Muscle layer of duodenum (tissue), 2 donors: ENCODE results near the gene PITX3.

Experiments
- H3K27ac ChIP-seq: one replicate; pipeline ENCODE4 v1.7.0; 2013; ENCODE audit warnings: mild to moderate bottlenecking, low read length
- H3K27me3 ChIP-seq: one replicate; pipeline ENCODE4 v1.7.0; 2013; ENCODE audit warnings: low read depth, mild to moderate bottlenecking, control low read depth, low read length
- H3K36me3 ChIP-seq, 2 donors: one replicate each; pipeline ENCODE4 v1.7.0; 2013; ENCODE audit warnings: low read length in 2 of 2, control low read depth in 1 of 2, mild to moderate bottlenecking in 1 of 2; ENCODE audit not compliant: insufficient read depth in 2 of 2, control insufficient read depth in 1 of 2
- H3K4me1 ChIP-seq, 2 donors: one replicate each; pipeline ENCODE4 v1.7.0; 2013; ENCODE audit warnings: low read length in 2 of 2, mild to moderate bottlenecking in 2 of 2, control low read depth in 1 of 2, moderate library complexity in 1 of 2; ENCODE audit not compliant: insufficient read depth in 2 of 2, control insufficient read depth in 1 of 2
- H3K4me3 ChIP-seq, 2 donors: one replicate each; pipeline ENCODE4 v1.7.0; 2013; ENCODE audit warnings: low read length in 2 of 2, low read depth in 1 of 2, mild to moderate bottlenecking in 1 of 2
- H3K9me3 ChIP-seq, 2 donors: one replicate each; pipeline ENCODE4 v1.7.0; 2013; ENCODE audit warnings: low read length in 2 of 2, control low read depth in 1 of 2, mild to moderate bottlenecking in 1 of 2; ENCODE audit not compliant: control insufficient read depth in 1 of 2
- donor health status: healthy.

PITX3 gene

DNA sequence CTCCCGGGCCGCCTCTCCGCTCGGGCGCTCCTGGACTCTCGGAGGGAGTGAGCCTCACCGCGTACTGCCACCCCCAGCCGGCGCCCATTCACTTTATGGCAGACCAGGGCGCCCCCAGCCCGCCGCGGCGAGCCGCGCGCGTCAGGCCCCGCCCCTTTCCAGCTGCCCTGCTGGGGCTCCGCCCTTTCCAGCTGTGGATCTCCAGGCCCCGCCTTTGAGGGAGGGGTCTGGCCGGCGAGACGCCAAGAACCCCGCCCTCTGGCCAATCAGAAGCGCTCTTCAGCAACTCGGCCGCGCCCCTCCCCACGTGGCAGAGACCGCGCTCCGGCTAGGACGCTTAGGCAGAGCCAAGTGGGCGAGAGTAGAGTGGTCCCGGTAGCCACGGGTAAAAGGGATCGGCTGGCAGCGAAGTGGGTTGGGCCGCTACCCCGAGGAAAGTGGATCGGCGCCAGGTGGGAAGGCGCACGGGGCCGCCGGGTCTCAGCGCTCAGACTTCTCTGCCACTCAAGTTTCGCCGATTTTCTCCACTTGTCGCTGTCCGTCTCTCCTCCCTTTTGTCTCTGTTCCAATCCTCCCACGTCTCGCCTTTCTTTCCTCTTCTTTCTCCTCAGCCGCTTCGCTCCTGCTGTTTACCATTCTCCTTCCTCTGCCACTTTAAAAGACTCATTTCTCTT, at the start of gene PITX3:
TSS of gene PITX3 (minus strand) at position 69 of the 674 bp plus-strand sequence. CDS start 9,432 bp downstream, outside the sequence.
- H3K4me3 ChIP-seq, result peak within 1 kb of the TSS; percentile 72 to 79
- peaks cover 6 to 36% of the 10 kb centered on the region in 2 donors for H3K4me1 ChIP-seq
- no peak within 1 kb of the TSS for H3K27ac ChIP-seq
- H3K36me3 ChIP-seq, result peaks cover 0 to 5% of the 10 kb centered on the region in 2 donors
- H3K27me3 ChIP-seq, result no peaks in the 10 kb centered on the region
- H3K9me3 ChIP-seq, result no peaks in the 10 kb centered on the region

DNA sequence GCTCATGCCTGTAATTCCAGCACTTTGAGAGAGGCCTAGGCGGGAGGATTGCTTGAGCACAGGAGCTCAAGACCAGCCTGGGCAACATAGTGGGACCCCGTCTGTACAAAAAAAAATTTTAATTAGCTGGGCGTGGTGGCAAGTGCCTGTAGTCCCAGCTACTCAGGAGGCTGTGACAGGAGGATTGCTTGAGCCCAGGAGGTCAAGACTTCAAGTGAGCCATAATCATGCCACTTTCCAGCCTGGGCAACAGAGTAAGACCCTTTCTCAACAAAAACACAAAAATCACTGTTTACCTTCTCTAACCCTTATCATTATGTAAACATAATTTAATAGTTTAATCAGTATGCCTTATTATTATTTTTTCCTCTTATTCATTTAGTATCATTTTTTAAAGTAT, 48.5 kb upstream of the PITX3 start:
- H3K9me3 ChIP-seq, result no peaks in the 10 kb centered on the region
- H3K36me3 ChIP-seq, result peaks cover 0 to 7% of the 10 kb centered on the region in 2 donors
- H3K27ac ChIP-seq, result no peak overlapping the region
- H3K4me1 ChIP-seq, result no peaks in the 10 kb centered on the region
- H3K4me3 ChIP-seq, result no peak overlapping the region
- no peaks in the 10 kb centered on the region for H3K27me3 ChIP-seq

DNA sequence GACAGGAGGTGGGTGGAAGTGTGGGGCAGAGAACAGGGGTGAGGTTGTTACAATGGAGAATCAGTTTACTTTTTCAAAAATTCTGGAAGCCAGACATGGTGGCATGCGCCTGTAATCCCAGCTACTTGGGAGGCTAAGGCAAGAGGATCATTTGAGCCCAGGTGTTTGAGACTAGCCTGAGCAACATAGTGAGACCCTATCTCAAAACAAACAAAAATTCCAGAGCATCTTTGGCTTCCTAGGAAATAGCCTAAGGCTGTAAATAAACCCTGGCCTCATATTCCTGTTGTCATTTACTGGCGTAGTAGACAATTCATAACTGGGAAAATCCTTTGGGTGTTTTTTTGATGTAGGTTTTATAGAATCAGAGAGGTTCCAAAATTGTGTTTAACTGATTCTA, 48.0 kb upstream of the PITX3 start:
- Histone ChIP-seq H3K4me1 (no peaks in the 10 kb centered on the region), H3K27ac (no peak overlapping the region), H3K4me3 (no peak overlapping the region), H3K36me3 (peaks cover 0 to 7% of the 10 kb centered on the region in 2 donors), H3K9me3 (no peaks in the 10 kb centered on the region), H3K27me3 (no peaks in the 10 kb centered on the region)

DNA sequence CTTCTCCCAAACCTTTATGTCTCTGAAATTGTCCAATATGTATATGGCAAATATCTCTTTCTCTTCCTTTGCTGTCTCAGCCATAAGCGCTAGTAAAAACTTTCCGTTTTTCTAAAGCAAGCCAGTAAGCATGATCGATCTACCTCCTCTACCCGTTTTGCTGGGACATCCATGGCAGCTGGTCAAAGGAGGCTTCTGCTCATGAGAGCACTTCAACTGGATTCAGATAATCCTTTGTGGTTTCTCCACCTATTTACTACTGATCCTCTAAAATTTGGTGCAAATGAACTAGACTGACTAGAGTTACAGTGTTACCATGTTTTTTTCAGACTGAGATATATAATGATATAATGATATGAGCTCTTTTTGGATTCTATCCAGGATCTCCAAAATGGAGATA, 46.7 kb upstream of the PITX3 start:
- H3K27me3 ChIP-seq, result no peaks in the 10 kb centered on the region
- H3K36me3 ChIP-seq, result peaks cover 0 to 7% of the 10 kb centered on the region in 2 donors
- no peak overlapping the region for H3K27ac ChIP-seq
- no peak overlapping the region for H3K4me3 ChIP-seq
- no peaks in the 10 kb centered on the region for H3K9me3 ChIP-seq
- H3K4me1 ChIP-seq, result peaks cover 0 to 6% of the 10 kb centered on the region in 2 donors

DNA sequence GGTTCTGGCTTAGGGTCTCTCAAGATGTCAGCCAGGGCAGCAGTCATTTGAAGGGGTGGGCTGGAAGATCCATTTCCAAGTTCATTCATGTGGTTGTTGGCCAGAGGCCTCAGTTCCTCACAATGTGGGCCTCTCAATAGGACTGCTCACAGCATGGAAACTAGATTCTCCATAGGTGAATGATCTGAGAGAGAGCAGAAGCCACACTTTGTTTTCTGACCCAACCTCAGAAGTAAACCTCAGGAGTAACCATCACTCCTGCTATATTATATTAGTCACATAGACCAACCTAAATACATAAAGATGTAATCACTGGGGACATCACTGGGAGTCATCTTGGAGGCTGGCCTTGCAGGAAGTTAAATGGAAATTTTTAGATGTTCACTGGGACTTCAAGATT, 46.2 kb upstream of the PITX3 start:
- peaks cover 0 to 7% of the 10 kb centered on the region in 2 donors for H3K4me1 ChIP-seq
- H3K27ac ChIP-seq, result no peak overlapping the region
- no peak overlapping the region for H3K4me3 ChIP-seq
- peaks cover 0 to 7% of the 10 kb centered on the region in 2 donors for H3K36me3 ChIP-seq
- no peaks in the 10 kb centered on the region for H3K9me3 ChIP-seq
- no peaks in the 10 kb centered on the region for H3K27me3 ChIP-seq

DNA sequence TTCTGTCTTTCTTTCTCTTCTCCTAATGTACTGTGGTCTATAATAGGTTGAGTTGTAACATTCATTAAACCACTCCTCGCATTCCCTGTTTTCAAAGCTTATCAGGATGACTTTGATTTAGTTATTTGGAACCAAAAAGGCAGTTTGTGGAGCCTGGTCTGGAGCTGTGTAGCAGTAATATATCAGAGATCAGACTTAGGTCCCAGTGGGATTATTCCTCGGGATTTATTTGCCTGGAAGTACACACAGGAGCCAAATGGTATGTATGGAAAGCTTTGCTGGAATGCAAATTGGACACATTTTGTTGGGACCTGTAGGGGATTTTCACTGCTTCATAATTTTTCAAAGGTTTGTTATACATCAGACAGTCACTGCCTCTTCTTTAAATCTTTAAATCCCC, 44.9 kb upstream of the PITX3 start:
- peaks cover 0 to 7% of the 10 kb centered on the region in 2 donors for H3K36me3 ChIP-seq
- H3K27me3 ChIP-seq, result no peaks in the 10 kb centered on the region
- H3K4me3 ChIP-seq, result no peak overlapping the region
- no peaks in the 10 kb centered on the region for H3K9me3 ChIP-seq
- no peak overlapping the region for H3K27ac ChIP-seq
- H3K4me1 ChIP-seq, result peaks cover 0 to 8% of the 10 kb centered on the region in 2 donors

DNA sequence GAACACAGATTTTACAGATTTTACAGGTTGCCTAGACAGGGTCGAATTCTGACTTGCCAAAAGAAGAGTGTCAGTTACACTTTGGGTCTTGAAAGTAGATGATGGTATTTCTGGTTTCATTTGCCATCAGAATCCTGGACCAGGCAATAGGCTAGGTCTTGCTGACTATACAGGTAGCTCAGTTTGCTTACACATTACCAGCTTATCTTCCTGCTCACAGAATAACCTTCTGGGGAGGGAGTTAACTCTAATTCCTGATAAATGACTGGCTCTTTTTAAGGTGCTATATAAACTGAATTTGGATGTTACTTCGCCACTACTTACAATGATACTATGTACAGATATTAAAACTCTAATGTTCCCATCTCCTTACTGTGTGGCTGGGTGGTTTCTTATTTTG, 43.8 kb upstream of the PITX3 start:
- Histone ChIP-seq H3K27ac (no peak overlapping the region), H3K9me3 (no peaks in the 10 kb centered on the region), H3K4me1 (peaks cover 5 to 19% of the 10 kb centered on the region in 2 donors), H3K4me3 (no peak overlapping the region), H3K27me3 (no peaks in the 10 kb centered on the region), H3K36me3 (peaks cover 0 to 7% of the 10 kb centered on the region in 2 donors)

DNA sequence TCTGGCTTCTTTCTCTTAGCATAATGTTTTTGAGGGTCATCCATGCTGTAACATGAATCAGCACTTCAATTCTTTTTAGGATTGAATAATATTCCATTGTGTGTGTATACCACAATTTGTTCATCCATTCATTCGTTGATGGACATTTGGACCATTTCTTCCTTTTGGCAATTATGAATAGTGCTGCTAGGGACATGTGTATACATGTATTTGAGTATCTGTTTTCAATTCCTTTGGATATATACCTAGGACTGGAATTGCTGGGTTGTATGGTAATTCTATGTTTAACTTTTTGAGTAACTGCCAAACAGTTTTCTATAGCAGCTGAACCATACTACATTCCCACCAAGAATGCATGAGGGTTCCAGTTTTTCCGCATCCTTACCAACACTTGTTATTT, 43.2 kb upstream of the PITX3 start:
- Histone ChIP-seq H3K27ac (no peak overlapping the region), H3K4me1 (peaks cover 7 to 22% of the 10 kb centered on the region in 2 donors)

DNA sequence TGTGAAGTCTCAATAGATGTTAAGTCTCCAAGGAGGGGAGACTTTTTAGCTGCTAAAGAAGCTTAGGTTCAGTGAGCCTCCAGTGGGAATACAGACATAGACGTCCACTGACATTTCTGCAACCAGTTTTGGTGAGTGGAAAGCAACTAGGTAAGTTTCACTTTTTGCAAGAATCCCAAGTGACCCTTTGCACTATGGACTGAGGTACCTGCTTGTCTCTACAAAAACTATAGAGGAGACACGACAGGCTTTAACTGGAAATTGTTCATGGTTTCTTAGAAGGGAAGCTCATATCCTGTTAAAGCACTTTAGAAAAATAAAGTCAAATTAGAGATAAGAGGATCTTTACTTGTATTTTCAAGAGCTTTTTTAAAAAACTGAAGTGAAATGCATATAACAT, 42.6 kb upstream of the PITX3 start:
- Histone ChIP-seq H3K27ac (no peak overlapping the region), H3K36me3 (peaks cover 0 to 7% of the 10 kb centered on the region in 2 donors), H3K4me1 (peaks cover 7 to 22% of the 10 kb centered on the region in 2 donors), H3K9me3 (no peaks in the 10 kb centered on the region), H3K4me3 (no peak overlapping the region), H3K27me3 (no peaks in the 10 kb centered on the region)

More for the DNA sequence above, 43.2 kb upstream of the PITX3 start:
- no peak overlapping the region for H3K4me3 ChIP-seq
- H3K36me3 ChIP-seq, result peaks cover 0 to 7% of the 10 kb centered on the region in 2 donors
- no peaks in the 10 kb centered on the region for H3K9me3 ChIP-seq
- no peaks in the 10 kb centered on the region for H3K27me3 ChIP-seq

DNA sequence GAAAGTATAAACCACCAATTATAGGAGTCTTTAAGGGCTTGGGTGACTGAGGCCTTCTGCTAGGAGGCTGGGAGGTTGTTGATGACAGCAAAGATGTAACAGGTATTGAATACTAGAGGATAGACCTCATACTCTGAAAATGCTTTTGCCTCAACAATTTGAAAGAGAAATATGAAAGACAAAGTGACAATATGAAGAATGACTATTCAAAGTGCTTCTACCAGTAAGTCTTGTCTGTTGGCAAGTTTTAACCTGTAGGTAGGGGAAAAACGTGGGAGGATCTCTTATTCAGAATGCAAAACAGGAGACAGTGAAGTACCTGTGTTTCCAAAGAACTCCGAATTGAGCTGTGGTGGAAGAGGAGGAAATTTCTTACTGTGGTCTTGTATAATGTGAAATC, 42.2 kb upstream of the PITX3 start:
- Histone ChIP-seq H3K27ac (no peak overlapping the region), H3K36me3 (peaks cover 0 to 7% of the 10 kb centered on the region in 2 donors), H3K27me3 (no peaks in the 10 kb centered on the region), H3K4me3 (no peak overlapping the region), H3K9me3 (no peaks in the 10 kb centered on the region), H3K4me1 (peaks cover 7 to 22% of the 10 kb centered on the region in 2 donors)

DNA sequence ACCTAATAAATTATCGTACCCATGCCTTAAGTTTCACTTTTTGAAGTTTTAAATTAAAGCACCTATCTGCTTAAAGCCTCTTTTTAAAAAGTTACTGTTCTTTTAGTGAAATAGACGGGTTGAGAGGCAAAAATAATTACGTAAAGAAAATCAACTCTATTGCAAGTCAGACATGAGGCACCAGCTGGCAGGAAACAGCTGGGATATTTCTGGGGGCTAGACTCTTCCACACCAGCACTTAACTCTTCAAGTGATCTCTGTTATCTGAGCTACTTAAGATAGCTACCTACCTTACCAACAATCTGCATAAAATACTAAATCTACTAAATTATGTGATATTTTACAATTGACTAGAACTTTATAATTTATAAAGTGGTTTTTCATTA, 39.8 kb upstream of the PITX3 start:
- Histone ChIP-seq H3K27me3 (no peaks in the 10 kb centered on the region), H3K27ac (no peak overlapping the region), H3K4me3 (no peak overlapping the region), H3K36me3 (peaks cover 0 to under 1% of the 10 kb centered on the region in 2 donors), H3K9me3 (no peaks in the 10 kb centered on the region), H3K4me1 (peaks cover 7 to 22% of the 10 kb centered on the region in 2 donors)
